Stimulated activated CD8-positive, alpha-beta memory T cell treated with anti-CD3 and anti-CD28 coated beads, Interleukin-4, amount 100 ng/mL, for 24 hours (primary cell): ENCODE results near the gene C2CD4A.

ENCODE experiments used
- DNase-seq: peaks from one replicate; pipeline ENCODE4 v3.0.0-alpha.2; 2020; ENCODE audit warnings: low read depth

The C2CD4A gene

GRCh38 chr15:62104401-62104800, 37.6 kb downstream of the C2CD4A start:
- no peak for DNase-seq

- no peak for DNase-seq
Measured at GRCh38 chr15:62104846-62105245, 38.1 kb downstream of the C2CD4A start.

GRCh38 chr15:62105266-62105665, 38.5 kb downstream of the C2CD4A start:
- no peak for DNase-seq

GRCh38 chr15:62106096-62106495, 39.3 kb downstream of the C2CD4A start:
- no peak for DNase-seq

GRCh38 chr15:62107571-62108121, 40.9 kb downstream of the C2CD4A start:
- DNase-seq, result no peak

- no peak for DNase-seq
Measured at GRCh38 chr15:62108411-62108810, 41.6 kb downstream of the C2CD4A start.

- no peak for DNase-seq
Measured at GRCh38 chr15:62109437-62109836, 42.7 kb downstream of the C2CD4A start.

GRCh38 chr15:62109982-62110851, 43.4 kb downstream of the C2CD4A start:
- no peak for DNase-seq

GRCh38 chr15:62112081-62112480, 45.3 kb downstream of the C2CD4A start:
- no peak for DNase-seq

- no peak for DNase-seq
Measured at GRCh38 chr15:62112616-62113593, 46.1 kb downstream of the C2CD4A start.

- DNase-seq, result no peak
Measured at GRCh38 chr15:62115847-62116246, 49.1 kb downstream of the C2CD4A start.

- DNase-seq, result no peak
Measured at GRCh38 chr15:62118520-62119226, 51.9 kb downstream of the C2CD4A start.

- no peak for DNase-seq
Measured at GRCh38 chr15:62119227-62119864, 52.6 kb downstream of the C2CD4A start.

- no peak for DNase-seq
Measured at GRCh38 chr15:62119874-62120273, 53.1 kb downstream of the C2CD4A start.
